Gastrocnemius medialis (tissue), 4 donors: ENCODE measurements around the gene C11orf98.

Source experiments
- CTCF ChIP-seq, 5 experiments: fragments of 450-650 bp in 3 of 5; fragments of 200-600 bp in 2 of 5; sonication (generic) in 2 of 5; IDR thresholded peaks in 4 of 5; conservative IDR thresholded peaks in 1 of 5; 1 replicate in 4 of 5; 2 replicates in 1 of 5; pipeline ENCODE4 v1.5.1; 2016 to 2019; ENCODE audit warnings: antibody characterized with exemption in 5 of 5, mild to moderate bottlenecking in 3 of 5, moderate library complexity in 3 of 5
- POLR2A ChIP-seq, 2 donors: fragments of 450-650 bp; IDR thresholded peaks; one replicate each; pipeline ENCODE4 v1.6.1; 2017; ENCODE audit warnings: antibody characterized with exemption in 2 of 2, mild to moderate bottlenecking in 2 of 2, moderate library complexity in 2 of 2

DNA sequence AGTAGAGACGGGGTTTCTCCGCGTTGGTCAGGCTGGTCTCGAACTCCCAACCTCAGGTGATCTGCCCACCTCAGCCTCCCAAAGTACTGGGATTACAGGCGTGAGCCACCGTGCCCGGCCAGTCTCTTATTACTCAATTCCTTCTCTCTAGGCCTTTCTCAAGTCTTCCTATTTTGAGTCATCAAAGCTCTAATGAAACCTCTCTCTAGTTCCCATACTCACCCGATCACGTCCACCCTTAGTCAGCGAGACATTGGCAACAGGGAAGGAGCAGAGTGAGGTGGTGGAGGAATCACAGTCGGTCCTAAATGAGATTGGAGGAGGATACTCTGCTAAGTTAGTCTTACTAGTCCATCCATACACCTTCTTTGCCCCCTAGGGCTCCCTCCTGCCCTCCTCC, 37.2 kb upstream of the C11orf98 start:
- TF ChIP-seq CTCF (IDR thresholded peaks at IDR 0.05 in 4 of 5, conservative IDR thresholded peaks at IDR 0.05 in 1 of 5): no peak
- TF ChIP-seq POLR2A (IDR thresholded peaks at IDR 0.05): no peak
